ENCODE measurements around the gene NOTCH3. TPM values are rescaled to one million over a fixed set of nuclear protein-coding genes. Genes with fewer than 3 reads are reported as not detected.

NOTCH3 gene
- polyA plus RNA-seq, 1 donor from 2014 or later = not detected

DNA sequence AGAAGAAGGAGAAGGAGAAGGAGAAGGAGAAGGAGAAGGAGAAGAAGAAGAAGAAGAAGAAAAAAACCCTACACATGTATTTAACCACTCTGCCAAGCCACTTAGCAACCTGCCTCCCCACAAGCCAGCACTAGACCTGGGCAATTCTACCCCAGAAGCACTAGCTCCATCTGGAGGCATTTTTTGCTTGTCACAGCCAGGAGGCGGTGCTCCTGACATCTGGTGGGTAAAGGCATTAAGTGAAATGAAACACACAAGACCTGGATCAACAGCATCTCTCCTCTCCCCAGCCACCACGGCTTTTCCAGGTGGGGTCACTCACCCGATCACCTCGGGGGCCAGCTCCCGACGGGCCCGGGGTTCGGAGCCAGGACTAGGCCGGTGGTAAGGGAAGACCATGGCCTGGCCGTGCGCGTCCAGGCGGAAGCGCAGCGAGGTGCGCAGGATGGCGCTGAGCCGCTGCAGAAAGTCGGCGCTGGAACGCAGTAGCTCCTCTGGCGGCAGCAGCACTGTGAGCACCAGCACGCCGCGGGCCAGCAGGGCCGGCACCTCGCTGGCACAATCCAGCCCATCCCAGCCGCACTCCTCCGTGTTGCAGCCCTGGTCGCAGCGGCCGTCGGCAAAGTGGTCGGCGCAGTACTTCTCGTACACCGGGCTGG lies 26.9 kb downstream of the NOTCH3 start:
- H3K4me3 Mint-ChIP-seq = no peak overlapping the region
- H3K36me3 Mint-ChIP-seq = no peaks in the 10 kb centered on the region
- H3K4me1 Mint-ChIP-seq = peaks cover 0 to 4% (median 4%) of the 10 kb centered on the region in 3 donors
- H3K27ac Mint-ChIP-seq = peak overlapping the region in 1 of 3 donors; percentile 46
- peaks cover 13% of the 10 kb centered on the region for H3K27me3 Mint-ChIP-seq
- H3K9me3 Mint-ChIP-seq = no peaks in the 10 kb centered on the region

DNA sequence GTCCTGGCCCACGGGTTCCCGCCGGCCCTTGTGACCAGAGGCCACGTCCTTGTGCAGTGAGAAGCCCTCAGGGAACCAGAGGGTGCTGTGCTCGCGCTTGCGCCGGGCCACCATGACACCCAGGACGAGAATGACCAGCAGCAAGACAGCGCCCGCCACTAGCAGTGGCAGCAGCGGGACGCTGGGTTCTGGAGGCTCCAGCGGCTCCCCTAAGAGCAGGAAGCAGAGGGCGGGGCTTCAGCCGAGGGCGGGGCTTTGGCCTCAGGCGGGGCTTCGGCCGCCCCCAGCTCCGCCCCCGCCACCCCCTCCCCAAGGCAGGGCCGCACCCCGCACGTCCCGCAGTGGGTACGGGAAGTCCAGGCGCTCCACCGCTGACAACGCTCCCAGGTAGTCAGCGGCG lies 30.4 kb downstream of the NOTCH3 start:
- H3K27me3 Mint-ChIP-seq = peaks cover 7% of the 10 kb centered on the region
- no peaks in the 10 kb centered on the region for H3K4me1 Mint-ChIP-seq
- no peak overlapping the region for H3K27ac Mint-ChIP-seq
- no peak overlapping the region for H3K4me3 Mint-ChIP-seq
- peaks cover 0 to 6% (median 2%) of the 10 kb centered on the region in 3 donors for H3K9me3 Mint-ChIP-seq
- H3K36me3 Mint-ChIP-seq = no peaks in the 10 kb centered on the region

DNA sequence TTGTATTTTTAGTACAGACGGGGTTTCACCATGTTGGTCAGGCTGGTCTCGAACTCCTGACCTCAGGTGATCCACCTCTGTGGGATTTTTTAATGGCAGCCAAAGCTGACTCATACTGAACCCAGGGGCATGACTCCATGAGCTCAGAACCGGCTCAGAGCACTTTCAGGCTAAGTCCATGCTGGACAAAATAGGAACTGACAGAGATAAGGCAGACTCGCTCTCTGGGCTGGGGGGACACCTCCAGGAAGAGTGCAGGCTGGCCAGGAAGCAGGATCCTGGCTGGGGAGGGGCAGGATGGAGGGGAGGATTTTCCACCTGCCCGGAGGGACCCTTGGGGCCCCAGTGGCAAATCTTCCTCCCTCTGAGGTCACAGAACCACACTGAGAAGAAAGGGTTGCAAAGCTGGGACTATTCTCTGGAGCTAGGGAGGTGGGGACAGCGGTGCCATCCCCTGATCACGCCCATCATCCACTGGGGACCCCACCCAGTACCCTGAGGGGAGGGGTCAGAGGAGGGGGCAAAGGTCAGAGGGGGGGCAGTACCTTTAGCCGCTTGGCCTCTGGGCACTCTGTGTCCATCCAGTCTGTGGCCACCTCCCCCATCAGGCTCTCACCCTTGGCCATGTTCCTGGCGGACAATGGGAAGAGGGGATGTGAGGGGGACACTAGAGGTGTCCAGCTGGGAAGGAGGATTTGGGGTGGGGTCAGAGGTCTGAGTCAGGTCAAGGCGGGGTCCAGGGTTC lies 31.1 kb downstream of the NOTCH3 start:
- Mint-ChIP-seq H3K27me3 (peaks cover 9% of the 10 kb centered on the region), H3K36me3 (no peaks in the 10 kb centered on the region), H3K9me3 (peaks cover 0 to 12% (median 2%) of the 10 kb centered on the region in 3 donors), H3K27ac (no peak overlapping the region), H3K4me1 (no peaks in the 10 kb centered on the region), H3K4me3 (no peak overlapping the region)

DNA sequence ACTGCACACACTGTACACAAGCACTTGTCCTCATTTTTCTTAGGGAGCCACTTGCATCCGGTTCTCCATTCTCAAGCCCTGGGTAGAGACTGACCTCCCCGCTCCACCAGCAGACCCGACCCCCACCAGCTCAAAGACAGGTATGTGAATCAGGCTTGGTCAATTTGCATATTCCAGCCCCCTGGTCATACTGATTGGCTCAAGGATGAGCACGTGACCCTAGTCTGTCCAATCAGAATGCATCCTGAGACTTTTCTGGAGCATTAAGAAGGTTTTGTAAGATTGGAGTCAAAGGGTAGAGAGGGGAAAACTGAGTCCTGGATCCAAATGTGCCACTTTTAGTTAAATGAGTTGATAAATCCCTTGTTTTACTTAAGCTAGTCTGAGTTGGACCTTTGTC lies 34.1 kb downstream of the NOTCH3 start:
- peaks cover 0 to 18% (median 4%) of the 10 kb centered on the region in 3 donors for H3K9me3 Mint-ChIP-seq
- peaks cover 8% of the 10 kb centered on the region for H3K27me3 Mint-ChIP-seq
- H3K4me3 Mint-ChIP-seq = no peak overlapping the region
- H3K36me3 Mint-ChIP-seq = no peaks in the 10 kb centered on the region
- no peak overlapping the region for H3K27ac Mint-ChIP-seq
- peaks cover 0 to under 1% (median 0%) of the 10 kb centered on the region in 3 donors for H3K4me1 Mint-ChIP-seq

DNA sequence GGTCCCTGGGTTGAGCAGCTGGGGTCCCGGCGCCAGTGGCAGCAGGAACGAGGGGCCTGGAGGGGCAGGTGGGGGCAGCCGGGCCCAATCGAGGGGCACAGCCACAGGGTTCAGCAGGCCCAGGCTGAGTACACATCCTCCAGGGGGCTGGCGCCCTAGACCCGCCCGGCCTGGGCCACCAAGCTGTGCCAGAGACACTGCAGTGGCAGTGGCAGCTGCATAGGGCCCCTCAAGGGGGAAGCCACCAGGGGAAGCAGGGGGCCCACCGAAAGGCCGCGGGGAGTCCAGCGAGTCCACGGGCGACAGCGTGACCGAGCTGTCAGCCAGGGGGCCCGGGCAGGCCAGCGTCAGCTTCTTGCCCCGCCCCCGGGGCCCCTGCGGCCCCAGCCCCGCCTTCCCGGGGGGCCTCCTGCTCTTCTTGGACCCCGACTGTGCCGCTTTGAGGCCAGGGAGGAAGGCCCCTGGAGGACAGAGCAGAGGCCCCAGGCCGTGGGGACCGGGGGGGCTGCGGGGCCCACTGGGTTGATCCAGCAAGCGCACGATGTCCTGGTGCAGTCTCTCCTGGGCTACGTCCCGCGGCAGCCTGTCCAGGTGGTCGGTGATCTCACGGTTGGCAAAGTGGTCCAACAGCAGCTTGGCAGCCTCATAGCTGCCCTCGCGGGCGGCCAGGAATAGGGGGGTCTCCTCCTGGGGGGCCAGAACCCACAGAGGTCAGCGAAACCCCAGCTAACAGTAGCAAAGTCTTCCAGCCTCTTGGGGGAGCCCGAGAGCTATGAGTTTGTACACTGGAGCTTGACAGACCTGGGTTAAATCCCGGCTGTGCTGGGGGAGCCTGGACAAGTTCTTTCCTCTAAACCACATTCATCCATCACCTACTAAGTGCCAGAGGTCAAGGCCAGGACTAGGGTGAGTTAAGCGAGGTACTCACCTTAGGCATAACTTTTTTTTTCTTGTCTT lies 39.5 kb downstream of the NOTCH3 start:
- H3K27me3 Mint-ChIP-seq = peaks cover 3% of the 10 kb centered on the region
- H3K4me1 Mint-ChIP-seq = peaks cover 0 to 2% (median 1%) of the 10 kb centered on the region in 3 donors
- H3K27ac Mint-ChIP-seq = no peak overlapping the region
- peaks cover 4 to 16% (median 4%) of the 10 kb centered on the region in 3 donors for H3K9me3 Mint-ChIP-seq
- H3K4me3 Mint-ChIP-seq = no peak overlapping the region
- no peaks in the 10 kb centered on the region for H3K36me3 Mint-ChIP-seq

DNA sequence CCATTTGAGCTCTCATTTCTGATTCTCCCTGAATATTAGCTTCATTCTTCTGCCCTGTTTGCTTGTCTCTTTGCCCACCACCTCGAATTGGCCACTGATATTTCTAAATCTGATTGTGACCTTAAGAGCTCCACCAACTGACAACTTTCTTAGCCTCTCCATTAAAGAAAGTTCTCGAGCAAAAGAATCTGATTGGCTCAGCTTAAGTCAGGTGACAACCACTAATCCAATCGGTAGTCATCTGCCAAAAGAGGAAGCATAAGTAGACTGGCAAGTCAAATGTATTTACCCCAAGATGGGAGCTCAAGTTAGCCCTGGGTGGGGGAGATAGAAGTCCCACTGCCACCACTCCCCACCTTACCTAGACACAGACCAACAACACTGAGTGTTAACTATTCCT lies 41.5 kb downstream of the NOTCH3 start:
- peaks cover 0 to 2% (median 1%) of the 10 kb centered on the region in 3 donors for H3K4me1 Mint-ChIP-seq
- no peak overlapping the region for H3K4me3 Mint-ChIP-seq
- no peaks in the 10 kb centered on the region for H3K36me3 Mint-ChIP-seq
- H3K9me3 Mint-ChIP-seq = peaks cover 2 to 10% (median 8%) of the 10 kb centered on the region in 3 donors
- no peak overlapping the region for H3K27ac Mint-ChIP-seq
- H3K27me3 Mint-ChIP-seq = peaks cover 2% of the 10 kb centered on the region

DNA sequence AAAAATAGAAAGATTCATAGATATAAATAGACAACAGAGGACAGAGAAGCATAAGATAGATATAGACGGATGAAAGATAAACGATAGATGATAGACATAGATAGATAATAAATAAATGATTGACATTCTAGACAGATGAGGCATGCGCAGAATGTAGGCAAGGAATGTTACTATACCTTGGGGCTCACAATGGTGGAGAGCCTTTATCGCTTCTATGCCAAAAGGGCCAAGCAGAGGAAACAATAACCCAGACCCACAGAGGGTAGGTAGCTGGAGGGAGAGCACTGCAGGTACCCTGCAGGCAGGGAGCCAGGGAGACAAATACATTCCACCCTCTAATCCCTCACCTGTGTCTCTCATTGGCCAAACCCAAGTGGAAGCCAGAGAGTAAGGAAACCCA lies 44.4 kb downstream of the NOTCH3 start:
- peaks cover 0 to 9% (median 2%) of the 10 kb centered on the region in 3 donors for H3K9me3 Mint-ChIP-seq
- H3K4me3 Mint-ChIP-seq = no peak overlapping the region
- no peaks in the 10 kb centered on the region for H3K36me3 Mint-ChIP-seq
- peaks cover 0 to 2% (median 0%) of the 10 kb centered on the region in 3 donors for H3K4me1 Mint-ChIP-seq
- no peak overlapping the region for H3K27ac Mint-ChIP-seq
- H3K27me3 Mint-ChIP-seq = peaks cover 6% of the 10 kb centered on the region

DNA sequence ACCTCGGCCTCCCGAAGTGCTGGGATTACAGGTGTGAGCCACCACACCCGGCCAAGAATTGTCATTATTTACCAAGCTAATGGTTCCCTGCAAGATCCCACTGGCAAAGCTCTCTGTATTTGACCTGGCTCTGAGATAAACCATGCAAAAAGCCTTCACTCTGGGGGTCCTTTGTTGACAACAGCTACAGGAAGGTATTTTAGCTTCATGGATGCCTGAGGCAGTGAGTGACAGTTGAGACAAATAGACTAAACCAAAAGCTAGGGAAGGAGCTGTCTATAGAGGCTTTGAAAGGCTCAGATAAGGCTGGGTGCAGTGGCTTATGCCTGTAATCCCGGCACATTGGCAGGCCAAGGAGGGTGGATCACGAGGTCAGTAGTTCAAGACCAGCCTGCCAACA lies 45.5 kb downstream of the NOTCH3 start:
- no peaks in the 10 kb centered on the region for H3K36me3 Mint-ChIP-seq
- no peak overlapping the region for H3K27ac Mint-ChIP-seq
- peaks cover 0 to 3% (median 3%) of the 10 kb centered on the region in 3 donors for H3K4me1 Mint-ChIP-seq
- peaks cover 0 to 9% (median 2%) of the 10 kb centered on the region in 3 donors for H3K9me3 Mint-ChIP-seq
- H3K4me3 Mint-ChIP-seq = no peak overlapping the region
- H3K27me3 Mint-ChIP-seq = peaks cover 6% of the 10 kb centered on the region

DNA sequence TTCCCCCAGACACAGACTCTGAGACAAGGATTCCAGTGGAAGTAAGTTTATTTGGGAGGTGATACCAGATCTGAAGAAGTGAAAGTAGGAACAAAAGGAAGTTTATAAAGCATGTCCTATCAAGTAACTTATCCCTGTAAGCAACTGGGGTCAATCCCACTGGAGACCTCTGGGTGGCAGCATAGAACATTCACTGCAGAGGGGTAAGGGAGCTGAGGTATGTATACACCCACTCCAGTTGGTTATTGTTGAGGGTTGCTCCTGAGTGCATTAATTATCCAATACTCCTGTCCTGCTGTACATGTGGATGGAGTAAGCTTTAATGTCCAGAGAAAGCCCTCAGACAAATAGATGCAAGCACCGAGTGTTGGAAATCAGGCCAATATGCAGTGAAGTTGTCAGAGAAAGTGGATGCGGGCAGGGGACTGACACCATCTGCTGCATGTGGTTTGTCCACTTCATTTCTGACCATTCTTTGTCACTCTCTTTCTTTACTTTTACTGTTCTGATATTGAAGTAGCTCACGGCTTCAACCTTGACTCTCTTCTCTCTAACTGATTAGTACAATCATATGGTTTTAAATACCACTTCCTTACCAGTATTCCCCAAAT lies 46.7 kb downstream of the NOTCH3 start:
- no peak overlapping the region for H3K4me3 Mint-ChIP-seq
- no peaks in the 10 kb centered on the region for H3K36me3 Mint-ChIP-seq
- peaks cover 6% of the 10 kb centered on the region for H3K27me3 Mint-ChIP-seq
- peaks cover 0 to 4% (median 1%) of the 10 kb centered on the region in 3 donors for H3K4me1 Mint-ChIP-seq
- H3K9me3 Mint-ChIP-seq = peaks cover 0 to 7% (median under 1%) of the 10 kb centered on the region in 3 donors
- peak overlapping the region in 1 of 3 donors; percentile 14 for H3K27ac Mint-ChIP-seq

DNA sequence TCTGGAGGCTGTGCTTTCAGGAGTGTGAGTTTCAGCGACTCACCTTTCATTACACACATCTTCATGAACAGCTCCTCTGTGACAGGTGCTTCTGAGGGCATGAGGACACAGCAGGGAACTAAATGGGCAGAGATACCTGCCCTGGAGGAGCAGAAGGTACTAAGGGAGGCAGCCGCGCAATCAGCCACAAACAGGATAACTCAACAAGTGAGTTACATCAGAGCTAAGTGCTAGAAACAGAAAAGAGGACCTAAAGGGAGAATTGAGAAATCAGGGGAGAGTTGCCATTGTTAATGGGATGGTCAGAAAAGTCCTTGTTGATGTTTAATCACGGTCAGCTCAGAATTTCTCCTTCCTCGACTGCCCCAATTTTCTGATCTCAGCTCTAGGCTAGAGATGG lies 51.1 kb downstream of the NOTCH3 start:
- no peaks in the 10 kb centered on the region for H3K36me3 Mint-ChIP-seq
- H3K27me3 Mint-ChIP-seq = peaks cover 6% of the 10 kb centered on the region
- H3K4me1 Mint-ChIP-seq = peaks cover 0 to 4% (median 1%) of the 10 kb centered on the region in 3 donors
- no peak overlapping the region for H3K27ac Mint-ChIP-seq
- no peak overlapping the region for H3K4me3 Mint-ChIP-seq
- H3K9me3 Mint-ChIP-seq = peaks cover 0 to 5% (median 0%) of the 10 kb centered on the region in 3 donors

DNA sequence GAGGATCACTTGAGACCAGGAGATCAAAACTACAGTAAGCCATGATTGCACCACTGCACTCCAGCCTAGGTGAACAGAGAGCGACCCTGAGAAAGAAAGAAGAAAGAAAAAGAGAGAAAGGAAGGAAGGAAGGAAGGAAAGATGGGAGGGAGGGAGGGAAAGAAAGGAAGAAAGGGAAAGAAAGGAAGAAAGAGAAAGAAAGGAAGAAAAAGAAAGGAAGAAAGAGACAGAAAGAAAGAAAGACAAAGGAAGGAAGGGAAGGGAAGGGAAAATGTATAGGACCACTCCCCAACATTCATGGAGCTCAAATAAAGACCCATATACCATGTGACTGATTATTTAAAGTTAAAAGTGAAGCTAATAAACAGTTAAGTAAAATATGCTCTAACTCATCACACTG lies 53.7 kb downstream of the NOTCH3 start:
- no peaks in the 10 kb centered on the region for H3K9me3 Mint-ChIP-seq
- no peak overlapping the region for H3K27ac Mint-ChIP-seq
- H3K36me3 Mint-ChIP-seq = no peaks in the 10 kb centered on the region
- H3K4me3 Mint-ChIP-seq = no peak overlapping the region
- H3K27me3 Mint-ChIP-seq = no peaks in the 10 kb centered on the region
- H3K4me1 Mint-ChIP-seq = peaks cover 0 to 4% (median 1%) of the 10 kb centered on the region in 3 donors

DNA sequence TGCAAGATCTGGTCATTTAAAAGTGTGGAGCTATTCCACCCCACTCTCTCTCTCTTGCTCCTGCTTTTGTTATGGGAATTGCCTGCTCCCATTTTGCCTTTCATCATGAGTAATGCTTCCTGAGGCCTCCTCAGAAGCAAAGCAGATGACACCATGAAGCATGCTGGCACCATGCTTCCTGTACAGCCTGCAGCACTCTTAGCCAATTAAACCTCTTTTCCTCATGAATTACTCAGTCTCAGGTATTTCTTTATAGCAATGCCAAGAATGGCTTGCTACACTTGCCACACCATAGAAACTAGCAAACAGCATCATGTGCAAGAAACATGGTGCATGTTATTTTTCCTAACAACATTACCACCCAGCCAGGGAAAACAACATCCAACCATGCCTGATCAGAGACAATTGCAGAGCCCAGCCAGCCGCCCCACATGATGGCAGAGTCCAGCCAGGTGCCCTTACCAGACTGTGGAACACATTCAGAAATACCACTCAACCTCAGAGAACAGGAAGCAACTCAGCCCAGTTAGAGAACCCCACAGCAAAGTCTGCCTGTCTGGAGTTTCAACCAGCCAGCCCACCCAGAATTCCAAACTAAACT lies 56.6 kb downstream of the NOTCH3 start:
- no peak overlapping the region for H3K27ac Mint-ChIP-seq
- no peak overlapping the region for H3K4me3 Mint-ChIP-seq
- peaks cover under 1% of the 10 kb centered on the region for H3K36me3 Mint-ChIP-seq
- peaks cover 0 to 5% (median 0%) of the 10 kb centered on the region in 3 donors for H3K9me3 Mint-ChIP-seq
- H3K4me1 Mint-ChIP-seq = no peaks in the 10 kb centered on the region
- H3K27me3 Mint-ChIP-seq = peaks cover under 1% of the 10 kb centered on the region

DNA sequence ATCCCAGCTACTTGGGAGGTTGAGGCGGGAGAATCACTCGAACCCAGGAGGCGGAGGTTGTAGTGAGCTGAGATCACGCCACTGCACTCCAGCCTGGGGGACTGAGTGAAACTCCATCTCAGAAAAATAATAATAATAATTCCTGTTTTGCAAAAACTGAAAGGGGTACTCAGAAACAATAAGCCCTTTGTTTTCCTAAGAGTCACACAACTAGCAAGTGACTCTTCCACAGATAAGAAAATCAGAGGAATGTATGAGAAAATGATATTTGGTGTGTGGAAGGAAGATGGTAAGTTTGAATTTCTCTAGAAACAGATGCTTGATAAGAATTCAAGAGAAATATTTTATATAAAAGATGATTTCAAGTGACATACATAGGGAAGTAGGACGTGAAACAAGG lies 58.5 kb downstream of the NOTCH3 start:
- Mint-ChIP-seq H3K27me3 (peaks cover 2% of the 10 kb centered on the region), H3K9me3 (peaks cover 0 to 10% (median 0%) of the 10 kb centered on the region in 3 donors), H3K4me3 (no peak overlapping the region), H3K36me3 (peaks cover 2% of the 10 kb centered on the region), H3K4me1 (no peaks in the 10 kb centered on the region), H3K27ac (no peak overlapping the region)

DNA sequence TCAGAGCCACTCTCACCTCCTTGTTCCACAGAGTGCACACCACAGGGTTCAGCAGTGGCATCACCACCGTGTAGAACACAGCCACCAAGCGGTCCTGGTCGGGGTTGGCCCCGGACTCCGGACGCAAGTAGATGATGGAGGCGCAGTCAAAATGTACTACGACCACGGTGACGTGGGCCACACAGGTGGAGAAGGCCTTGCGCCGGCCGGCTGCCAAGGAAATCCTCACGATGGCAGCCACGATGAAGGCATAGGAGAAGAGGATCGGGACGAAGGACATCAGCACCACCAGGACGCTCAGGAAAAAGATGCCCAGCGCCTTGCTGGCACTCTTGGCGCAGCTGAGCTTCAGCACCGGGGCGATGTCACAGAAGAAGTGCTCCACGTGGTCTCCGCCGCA lies 59.7 kb downstream of the NOTCH3 start:
- H3K27ac Mint-ChIP-seq = peak overlapping the region in 1 of 3 donors; percentile 78
- H3K4me1 Mint-ChIP-seq = no peaks in the 10 kb centered on the region
- H3K27me3 Mint-ChIP-seq = peaks cover 4% of the 10 kb centered on the region
- H3K4me3 Mint-ChIP-seq = no peak overlapping the region
- H3K9me3 Mint-ChIP-seq = peaks cover 0 to 10% (median 0%) of the 10 kb centered on the region in 3 donors
- peaks cover 2% of the 10 kb centered on the region for H3K36me3 Mint-ChIP-seq
